CMK (cell line): ENCODE data around the gene FBXO15.

Source experiments
- DNase-seq: peaks from one replicate; pipeline ENCODE4 v3.0.0-alpha.2; 2010; ENCODE audit warnings: low read depth

Gene FBXO15

DNA sequence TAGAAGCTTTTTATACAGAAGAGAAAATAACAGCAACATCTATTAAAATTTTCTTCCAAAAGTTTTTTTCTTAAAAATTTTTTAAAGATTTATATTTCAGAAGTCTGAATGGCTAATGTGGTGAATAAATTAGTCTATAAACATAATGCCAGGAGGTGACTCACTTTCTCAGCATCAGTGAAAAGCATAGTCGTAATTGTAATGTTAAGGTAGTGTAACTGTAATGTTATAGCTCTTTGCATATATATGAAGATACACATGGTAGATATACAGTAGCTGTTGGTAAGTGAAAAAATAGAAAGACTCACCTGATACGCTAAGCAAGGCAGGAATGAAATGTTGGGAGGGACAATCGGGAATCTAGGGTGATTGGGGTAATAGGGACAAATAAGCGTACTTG lies 6.2 kb upstream of the FBXO15 start:
- DNase-seq, result no peak

DNA sequence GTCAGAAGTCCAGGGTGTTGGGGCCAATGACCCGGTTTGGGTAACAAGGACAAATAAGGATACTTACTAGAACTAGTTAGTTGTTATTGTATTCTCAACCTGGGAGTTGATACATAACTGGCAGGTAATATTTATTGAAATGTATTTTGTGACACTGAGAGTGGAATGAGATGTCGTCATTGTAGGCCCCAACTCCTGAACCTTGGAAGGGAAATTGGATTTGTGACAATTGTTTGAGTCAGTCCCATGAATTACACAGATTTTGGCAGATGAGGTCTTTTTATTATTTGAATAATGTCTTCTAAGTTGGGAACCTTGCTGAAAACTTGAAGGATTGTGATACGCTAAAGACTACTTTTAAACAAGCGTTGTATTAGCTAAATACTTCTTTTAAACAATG lies 5.7 kb upstream of the FBXO15 start:
- DNase-seq, result no peak

DNA sequence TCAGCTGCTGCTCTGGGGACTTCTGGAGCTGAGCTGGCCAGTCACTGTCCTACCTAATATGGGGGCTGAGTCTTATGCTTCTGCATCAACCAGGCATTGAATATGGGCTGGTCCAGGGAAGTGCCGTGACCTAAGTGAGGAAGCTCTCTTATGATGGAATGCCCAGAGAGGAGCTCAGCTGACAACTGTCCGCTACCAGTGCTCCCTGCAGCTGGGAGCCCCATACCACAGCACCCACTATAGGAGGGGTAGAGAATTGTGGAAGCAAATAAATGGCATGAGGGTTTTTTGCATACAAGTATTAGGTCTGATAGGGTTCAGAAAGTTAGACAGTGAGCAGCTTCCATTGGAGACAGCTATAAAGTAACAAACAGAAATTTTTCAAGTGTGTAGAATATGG lies 5.2 kb upstream of the FBXO15 start:
- DNase-seq, result no peak

DNA sequence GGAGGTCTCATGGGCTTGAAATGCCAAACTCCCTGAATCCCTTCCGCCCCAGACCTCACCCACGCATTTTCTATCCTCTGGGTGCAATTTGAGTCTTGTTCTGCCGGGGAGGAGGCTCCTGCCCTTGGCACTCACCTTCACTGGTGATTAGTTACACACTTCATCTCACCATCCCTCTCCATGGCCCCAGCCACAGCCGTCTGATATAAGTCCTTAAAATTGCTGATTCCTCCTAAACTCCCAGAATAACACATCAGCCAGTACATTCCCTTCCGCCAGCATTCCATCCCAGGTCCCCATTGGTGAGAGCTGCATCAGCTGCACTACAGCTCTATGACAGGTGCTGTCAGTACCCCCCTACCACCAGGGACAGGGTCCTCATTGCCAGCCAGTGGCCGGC lies 4.6 kb upstream of the FBXO15 start:
- no peak for DNase-seq

DNA sequence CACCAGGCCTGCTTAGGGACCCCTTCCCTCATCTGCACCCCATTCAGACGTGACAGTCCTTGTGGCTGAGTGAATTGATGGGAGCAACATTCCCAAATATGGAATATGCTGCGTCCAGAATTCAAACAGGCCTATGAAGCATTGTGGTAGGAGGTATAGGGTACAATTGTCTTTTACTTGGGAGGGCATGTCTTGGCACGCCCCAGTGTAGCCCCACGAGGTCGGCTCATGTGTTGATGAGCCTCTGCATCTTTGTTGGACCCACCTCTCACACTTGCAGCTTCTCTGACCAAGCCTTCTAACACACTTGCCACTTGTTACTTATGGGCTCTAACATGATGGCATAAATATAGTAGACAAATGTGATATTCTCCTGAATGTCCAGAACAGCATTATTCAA lies 2.2 kb upstream of the FBXO15 start:
- no peak for DNase-seq

DNA sequence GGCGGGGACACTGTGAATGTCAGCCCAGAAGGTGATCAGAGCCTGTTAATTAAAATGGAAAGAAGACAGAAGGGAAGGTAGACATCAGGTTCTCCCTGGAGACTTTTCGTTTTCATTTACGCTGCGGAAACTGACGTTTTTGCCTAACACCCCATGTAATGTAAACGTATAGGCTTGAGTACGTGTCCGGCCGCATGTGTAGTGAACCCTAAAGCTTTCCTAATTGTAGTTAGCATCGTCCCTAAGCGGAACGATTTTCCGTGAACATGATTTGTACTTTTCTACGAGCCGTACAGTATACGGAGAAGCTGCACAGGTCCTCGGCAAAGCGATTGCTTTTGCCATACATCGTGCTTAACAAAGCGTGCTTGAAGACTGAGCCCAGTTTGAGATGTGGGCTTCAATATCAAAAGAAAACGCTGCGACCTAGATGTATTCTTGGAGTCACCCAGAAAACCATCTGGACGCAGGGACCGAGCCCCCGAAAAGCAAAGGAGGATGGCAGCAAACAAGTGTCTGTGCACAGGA lies 973 bp upstream of the FBXO15 start:
- DNase-seq, result no peak

DNA sequence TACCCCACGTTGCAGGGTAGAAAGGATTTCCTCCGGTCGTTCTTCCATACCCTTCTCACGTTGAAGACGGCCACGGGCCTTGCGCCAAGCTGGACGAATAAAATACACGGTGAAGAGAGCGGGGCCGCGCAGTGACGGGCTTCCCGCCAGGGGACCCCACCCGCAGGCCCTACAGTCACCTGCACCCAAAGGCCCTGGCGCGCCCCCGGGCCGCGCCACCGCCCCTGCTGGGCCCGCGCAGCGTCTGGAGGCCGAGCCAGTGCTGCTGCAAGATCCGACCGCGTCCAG lies 199 bp downstream of the FBXO15 start:
- no peak for DNase-seq

DNA sequence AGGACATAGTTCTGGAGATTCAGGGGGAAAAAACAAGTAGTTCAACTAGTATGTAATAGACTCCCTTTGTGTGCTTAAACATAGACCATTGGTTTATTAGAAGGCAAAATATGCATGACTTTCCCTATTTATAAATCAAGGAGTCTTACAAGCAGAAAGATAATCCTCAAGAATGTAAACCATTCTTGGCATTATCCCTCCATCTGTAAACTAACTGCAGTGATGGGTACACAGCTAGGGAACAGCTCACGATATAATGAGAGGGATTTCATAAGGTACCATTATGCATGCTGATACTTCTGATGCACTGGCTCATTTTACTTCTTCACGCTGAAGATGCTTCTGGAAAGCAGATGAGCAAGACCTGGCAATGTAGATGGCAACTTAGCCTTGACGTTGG lies 878 bp downstream of the FBXO15 start:
- DNase-seq, result no peak

DNA sequence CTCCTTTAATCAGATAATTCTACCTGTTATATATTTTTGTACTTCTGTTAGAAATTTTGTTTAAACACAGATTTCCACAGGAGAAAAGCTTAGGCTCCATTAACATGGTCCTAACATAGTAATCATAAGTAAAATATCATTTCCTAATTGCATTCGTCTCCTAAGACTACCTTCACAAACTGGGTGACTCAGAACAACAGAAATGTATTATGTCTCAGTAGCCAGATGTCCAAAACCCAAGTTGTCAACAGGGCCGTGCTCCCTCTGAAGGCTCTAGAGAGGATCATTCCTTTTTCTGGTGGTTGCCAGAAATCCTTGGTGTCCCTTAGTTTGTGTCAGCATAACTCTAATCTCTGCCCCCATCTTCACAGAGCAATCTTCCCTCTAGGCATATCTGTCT lies 5.4 kb downstream of the FBXO15 start:
- no peak for DNase-seq

DNA sequence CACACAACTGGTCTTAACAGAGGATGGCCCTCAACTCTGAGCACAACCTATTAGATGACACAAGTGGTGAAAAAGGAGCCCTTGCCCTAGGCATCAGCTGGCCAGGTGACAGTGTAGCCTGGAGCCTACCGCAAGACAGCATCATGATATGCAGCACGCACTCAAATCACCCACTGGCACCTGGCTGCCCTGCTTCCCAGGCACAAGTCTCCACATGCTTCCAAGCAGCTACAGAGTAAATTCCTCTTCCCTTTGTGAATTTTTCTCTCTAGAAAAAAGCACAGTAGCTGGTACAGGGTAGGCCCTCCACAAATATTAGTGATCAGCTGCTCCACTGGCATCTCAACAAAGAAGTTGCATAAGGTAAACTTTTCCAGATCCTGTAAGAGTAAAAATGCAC lies 6.0 kb downstream of the FBXO15 start:
- no peak for DNase-seq

DNA sequence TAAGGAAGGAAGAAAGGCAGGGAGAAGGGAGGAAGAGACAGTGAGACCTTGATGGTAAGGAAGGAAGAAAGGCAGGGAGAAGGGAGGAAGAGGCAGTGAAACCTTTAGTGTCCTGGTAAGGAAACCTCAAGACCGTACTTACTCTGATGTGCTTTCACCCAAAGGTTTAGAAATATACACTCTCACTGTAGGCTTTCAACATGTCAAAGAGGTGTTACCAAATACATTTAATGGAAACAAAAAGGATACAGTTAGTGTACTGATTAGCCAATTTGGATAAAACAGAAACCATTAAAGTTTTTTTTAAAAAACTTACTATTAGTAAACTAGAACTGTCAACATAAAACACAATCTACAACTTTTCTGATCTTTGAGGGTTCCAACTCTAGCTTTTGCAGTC lies 7.1 kb downstream of the FBXO15 start:
- no peak for DNase-seq

DNA sequence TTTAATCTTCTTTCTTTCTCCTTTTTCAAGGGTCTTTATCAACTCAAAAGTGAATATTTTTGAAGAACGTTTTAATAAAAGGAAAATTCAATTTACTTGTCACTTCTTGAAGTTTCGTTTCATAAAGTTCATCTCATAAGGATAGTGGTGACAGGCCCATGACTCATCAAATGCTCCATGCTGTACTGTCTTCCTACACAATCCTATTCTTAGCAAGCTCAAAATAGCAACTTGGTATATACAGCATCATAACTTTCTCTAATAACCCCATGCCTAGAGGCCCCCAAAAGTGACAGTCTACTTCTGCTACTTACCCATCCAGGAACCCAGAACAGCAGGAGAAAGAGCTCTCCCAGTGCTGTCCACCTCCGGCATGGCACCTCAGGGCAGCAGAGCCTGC lies 7.7 kb downstream of the FBXO15 start:
- DNase-seq, result no peak

DNA sequence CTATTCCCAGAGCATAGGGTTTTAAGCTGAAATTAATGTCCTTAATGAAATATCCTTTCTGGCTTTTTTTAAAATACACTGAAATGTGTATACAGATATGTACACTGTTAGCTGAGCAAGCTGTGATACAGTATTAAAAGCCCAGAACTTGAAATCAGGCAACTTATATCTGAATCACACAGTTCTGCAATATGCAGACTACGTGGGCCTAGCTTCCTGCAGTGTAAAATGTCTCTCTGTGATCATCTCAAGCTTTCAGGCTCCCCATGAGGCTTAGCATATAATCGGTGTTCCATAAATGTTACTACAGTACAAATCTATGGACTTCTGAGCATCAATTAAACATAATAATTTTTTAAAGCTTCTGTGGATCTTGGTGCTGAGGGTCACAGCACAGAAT lies 8.2 kb downstream of the FBXO15 start:
- DNase-seq, result no peak

DNA sequence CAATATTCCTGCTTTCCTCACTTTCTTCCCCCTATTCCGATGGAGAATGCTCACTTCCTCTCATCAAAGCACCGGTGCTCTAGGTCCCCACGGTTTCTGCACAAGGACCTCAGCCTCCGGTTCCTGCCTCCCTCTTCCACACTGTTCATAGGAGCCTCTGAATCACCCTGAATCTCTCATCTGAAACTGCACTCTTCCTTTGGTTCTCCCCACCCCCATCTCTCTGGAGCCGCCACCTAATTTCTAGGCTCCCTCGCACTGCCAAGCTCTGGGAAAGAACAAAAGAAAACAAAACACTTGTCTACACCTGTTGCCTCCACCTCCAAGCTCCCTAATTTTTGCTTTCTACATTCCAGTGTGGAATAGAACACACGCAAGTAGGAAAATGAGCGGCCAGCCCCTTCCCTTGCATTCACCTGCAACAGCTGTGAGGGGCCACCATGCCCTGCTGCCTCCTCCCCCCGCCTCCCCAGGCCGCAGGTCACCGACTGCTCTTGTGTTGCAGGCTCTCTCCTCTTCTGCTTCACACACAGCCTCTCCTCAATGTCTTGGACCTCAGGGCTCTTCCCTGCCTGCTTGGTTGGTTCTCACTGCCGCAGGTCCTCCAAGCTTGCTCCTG lies 9.6 kb downstream of the FBXO15 start:
- DNase-seq, result no peak

DNA sequence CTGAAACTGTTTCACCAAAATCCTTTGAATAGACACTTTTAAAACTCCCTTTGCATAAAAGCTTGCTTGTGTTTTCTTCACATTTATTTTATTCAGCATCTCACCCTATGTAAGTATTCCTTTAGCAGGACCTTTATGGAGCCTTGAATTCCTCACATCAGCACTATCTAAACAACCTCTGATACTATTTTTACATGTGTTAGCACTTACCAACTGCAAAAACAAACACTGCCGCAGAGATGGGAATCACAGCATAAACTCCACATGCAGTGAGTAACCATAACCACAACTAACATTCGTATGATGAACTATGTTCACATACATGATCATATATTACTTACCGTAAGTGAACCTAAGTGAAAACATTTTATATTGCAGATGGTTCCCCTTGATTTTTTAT lies 15.4 kb downstream of the FBXO15 start:
- no peak for DNase-seq

DNA sequence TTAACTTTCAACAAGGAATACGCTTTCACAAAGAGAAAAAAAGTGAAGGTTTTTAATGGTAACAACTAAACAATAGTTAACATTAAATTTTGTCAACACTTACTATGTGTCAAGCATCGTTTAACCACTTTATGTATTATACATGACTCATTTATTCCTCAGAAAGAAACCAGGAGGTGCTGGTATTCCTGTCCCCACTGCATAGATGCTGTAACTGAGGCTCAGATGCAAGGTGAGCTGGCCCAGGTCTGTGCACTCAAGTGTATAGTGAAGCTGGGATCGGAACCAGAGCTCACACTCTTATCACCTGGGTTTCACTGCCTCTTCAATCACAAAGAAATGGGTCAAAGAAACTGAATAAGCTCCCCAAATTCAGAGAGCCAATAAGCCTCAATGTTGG lies 16.5 kb downstream of the FBXO15 start:
- DNase-seq, result no peak

DNA sequence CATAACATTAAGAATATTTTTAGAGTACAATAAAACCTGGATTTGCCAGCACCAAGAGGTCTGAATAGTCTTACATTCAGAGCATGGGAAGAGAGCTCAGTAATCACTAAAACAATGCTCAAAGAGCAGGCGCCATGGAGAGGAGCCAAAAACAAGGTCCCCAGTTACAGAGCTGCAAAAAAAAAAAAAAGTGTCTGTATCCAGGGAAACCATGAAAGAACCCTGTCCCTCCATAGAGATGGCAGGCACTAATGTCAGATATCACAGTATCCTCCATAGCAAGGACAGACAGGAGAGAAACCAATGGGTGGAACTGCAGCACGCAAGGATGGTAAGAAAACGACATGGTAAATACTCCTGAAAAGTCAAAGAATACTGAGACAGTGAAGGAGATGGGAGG lies 19.5 kb downstream of the FBXO15 start:
- no peak for DNase-seq

DNA sequence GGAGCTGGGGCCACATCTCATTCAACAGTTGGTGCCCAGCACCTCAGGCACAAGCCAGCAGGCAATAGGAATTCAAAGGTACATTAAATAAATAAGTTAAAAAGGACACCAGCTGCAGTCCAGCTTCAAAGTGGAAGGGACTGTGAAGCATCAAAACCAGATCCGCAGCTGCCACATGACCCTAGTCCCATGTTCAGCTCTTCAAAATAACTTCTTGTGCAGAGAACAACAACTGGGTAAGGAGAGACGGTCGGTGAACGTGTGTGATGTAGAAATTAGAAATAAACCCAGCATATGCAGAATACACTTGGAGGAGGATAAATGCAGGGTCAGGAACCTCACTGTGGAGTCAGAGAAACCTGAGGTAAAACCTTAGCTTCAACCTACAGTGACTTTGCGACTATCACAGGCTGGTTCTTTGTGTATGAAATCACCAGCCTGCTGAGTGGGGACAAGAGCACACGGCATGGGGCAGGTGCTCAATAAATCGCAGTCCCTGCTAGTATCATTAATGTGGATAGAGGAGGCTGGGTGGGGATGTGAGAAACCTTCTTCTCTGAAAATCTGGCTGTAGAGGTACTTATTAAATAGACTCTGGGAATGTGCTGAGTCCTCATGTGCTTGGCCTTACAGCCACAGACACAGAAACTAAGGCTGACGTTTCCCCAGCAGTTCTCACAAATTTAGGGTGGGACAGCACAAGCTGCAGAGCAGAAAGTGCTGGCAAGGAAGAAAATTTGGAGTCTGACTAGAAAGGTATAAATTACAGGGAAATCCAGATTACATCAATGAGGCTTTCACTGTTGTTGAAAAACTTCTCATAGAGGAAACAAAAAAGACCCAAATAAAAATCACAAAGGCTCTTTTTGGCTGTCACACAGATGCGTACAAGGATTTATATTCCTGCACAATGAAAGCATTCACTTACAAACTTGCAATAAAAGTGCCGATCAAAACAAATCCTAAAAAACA lies 20.7 kb downstream of the FBXO15 start:
- DNase-seq, result no peak

DNA sequence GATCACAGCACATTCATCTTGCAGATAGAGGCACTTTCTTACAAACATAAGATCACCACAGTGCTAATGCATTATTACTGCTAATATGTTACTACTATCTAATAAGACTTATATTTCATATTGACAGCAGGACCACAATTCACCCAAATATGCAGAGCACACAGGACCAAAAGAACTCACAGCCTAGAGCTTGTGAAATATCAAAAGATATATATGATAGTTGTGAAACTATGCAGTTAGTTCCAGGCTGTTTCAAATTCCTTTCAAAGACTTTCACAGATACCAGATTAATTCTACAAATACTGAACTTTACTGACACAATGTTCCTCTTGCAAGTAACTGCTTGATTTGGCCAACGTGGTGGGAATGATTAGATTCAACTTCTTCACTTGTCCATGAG lies 23.0 kb downstream of the FBXO15 start:
- DNase-seq, result no peak

DNA sequence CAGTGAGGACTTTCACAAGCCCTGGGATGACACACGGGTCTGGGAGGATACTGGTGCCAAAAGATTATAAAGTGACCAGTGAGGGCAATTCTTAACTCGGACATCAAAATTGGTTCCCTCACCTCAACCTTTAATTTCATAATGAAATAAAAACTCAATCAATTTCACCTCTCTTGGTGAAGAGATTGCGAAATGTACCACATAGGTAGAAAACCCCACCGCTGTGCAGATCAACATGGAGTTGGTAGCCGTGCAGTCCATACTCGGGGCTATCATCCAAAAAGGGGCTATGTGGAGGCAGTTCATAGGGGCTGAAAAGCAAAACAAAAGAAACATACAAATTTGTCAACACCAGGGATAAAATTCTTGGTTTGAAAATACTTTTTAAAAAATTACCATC lies 24.4 kb downstream of the FBXO15 start:
- DNase-seq, result no peak

DNA sequence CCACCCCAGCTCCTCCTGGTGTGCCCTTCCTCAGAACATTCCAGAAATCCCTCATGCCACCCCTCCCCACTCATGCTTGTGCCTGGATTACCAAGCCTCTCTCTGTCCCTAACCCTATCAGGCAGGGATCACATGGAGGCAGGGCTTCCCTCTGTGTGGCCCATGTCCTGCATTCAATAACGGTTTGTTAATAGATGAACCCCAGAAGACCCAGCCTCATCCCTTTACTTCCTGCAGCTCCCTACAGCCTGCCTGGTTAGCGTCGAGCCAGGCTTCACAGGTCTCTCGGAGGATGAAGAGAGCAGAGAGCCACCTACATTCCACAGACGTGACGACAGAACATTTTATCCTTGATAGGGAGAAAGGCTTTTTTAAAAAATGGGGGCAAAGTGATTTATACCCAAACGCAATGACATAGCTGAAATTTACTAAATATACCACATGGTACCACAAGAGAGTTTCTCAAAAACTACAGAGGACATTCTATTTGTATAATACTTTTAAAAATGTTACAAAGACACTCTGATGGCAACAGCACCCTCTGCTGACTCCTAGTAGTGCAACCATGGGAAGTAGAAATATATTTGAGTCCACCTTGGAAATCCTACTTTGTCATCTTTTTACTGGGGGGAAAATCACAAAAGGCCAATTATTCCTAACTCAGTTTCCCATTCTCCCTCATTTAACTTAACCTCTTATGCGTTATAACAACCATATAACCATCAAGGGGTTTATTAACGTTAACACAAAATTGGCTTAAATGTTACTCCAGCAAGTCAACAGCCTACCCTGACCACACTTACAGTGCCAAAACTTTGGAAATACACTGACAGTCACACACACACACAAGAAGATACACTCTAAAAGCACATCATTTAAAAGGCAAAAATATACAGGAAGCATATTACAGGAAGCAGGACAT lies 30.7 kb downstream of the FBXO15 start:
- no peak for DNase-seq

DNA sequence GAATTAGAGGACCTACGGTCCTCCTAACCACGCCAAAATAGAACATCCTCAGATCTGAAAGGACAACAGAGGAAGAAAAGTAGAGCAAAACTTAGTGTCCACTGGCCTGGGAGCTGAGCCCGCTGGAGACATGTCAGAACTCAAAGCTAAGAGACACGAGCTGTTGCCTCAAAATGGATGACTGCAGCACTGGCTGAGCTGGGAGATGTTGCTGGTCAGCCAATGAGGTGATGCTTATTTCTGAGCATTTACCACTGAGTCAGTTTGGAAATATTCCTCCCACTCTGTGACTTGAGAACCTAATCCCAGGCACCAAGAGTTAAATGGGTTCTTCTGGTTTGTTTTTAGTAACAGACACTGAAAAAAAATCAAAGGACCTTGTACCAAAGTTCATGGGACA lies 32.6 kb downstream of the FBXO15 start:
- no peak for DNase-seq

DNA sequence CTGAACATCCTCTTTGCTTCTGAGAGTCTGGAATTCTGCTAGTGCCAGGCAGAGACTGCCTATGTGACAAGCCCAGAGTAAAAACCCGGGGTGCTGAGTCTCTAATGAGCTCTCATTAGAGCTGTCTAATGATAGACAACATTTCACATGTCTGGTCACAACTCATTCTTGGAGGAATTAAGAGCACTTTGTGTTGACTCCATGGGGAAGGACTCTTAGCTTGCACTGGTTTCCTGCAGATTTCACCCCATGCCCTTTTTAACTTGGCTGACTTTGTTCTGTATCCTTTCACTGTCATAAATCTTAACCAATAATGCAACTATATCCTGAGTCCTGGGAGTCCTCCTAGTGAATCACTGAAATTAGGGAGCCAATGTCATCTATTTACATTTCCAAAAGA lies 33.5 kb downstream of the FBXO15 start:
- no peak for DNase-seq
